Measurements from ENCODE around the gene CEACAM16. TPM values are rescaled to one million over a fixed set of nuclear protein-coding genes. Genes with fewer than 3 reads are reported as not detected.

The CEACAM16 gene
- total RNA-seq, 1 experiment from 2014 or later = not detected

DNA sequence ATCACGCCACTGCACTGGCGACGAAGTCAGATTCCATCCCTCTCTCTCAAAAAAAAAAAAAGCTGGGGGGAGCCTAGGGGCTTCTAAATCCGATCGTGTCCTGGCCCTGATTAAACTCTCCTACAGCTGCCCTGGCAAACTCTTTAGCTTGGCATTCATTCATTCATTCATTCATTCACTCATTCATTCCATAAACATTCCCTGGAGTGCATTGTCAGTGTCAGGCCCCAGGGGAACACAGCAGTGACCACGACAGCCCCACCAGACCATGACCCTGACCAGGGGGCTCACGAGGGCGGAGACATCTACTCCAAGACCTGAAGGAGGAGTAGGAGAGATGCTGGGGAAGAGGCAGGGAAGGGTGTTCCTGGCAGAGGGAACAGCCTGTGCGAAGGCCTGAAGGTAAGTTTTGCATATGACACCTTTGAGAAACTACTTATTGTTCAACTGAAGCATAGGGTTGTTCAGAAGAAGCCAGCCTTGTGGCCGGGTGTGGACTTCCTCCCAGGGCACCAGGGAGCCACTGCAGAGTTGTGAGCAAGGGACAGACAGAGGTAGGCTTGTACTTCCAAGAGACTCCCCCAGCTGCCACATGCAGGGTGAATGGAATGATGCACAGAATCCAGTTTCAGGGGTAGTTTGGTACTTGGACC, 24.5 kb downstream of the CEACAM16 start:
- no peak for DNase-seq (ENCODE audit: low spot score)

- peak; percentile 72 for DNase-seq (ENCODE audit: low spot score)
Measured at GRCh38 chr19:44723952-44724319, 25.0 kb downstream of the CEACAM16 start.

GRCh38 chr19:44725251-44725650, 26.3 kb downstream of the CEACAM16 start:
- no peak for DNase-seq (ENCODE audit: low spot score)

GRCh38 chr19:44725684-44726083, 26.7 kb downstream of the CEACAM16 start:
- no peak for DNase-seq (ENCODE audit: low spot score)

- DNase-seq (ENCODE audit: low spot score) = no peak
Measured at GRCh38 chr19:44726465-44726864, 27.5 kb downstream of the CEACAM16 start.

GRCh38 chr19:44728178-44728577, 29.2 kb downstream of the CEACAM16 start:
- DNase-seq (ENCODE audit: low spot score) = no peak

- DNase-seq (ENCODE audit: low spot score) = no peak
Measured at GRCh38 chr19:44729516-44730033, 30.6 kb downstream of the CEACAM16 start.

DNA sequence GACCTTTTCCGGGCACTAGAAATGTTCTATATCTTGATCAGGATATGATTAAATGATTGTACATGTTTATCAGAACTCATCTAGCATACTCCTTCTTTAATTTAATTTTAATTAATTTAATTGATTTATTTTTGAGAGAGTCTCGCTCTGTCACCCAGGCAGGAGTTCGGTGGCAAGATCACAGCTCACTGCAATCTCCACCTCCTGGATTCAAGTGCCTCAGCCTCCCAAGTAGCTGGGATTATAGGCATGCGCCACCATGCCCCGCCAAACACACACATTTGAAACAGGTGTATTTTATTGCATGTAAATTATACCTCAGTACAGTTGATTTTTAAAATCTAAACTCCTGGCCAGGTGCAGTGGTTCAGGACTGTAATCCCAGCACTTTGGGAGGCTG, 32.1 kb downstream of the CEACAM16 start:
- no peak for DNase-seq (ENCODE audit: low spot score)

DNA sequence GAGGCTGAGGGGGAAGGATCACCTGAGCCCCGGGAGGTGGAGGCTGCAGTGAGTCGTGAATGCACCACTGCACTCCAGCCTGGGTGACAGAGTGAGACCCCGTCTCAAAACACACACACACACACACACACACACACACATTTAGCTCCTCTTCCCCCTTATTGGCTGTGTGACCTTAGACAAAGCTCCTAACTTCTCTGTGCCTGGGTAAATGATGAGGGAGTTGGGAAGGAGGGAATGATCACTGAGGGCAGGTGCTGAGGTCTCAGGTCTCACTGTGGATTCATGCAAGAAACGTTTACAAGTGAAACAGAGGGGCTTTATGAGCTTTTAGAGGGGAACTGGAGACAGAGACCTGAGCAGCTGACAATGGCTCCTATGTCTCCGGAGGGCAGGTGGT, 32.7 kb downstream of the CEACAM16 start:
- no peak for DNase-seq (ENCODE audit: low spot score)

DNA sequence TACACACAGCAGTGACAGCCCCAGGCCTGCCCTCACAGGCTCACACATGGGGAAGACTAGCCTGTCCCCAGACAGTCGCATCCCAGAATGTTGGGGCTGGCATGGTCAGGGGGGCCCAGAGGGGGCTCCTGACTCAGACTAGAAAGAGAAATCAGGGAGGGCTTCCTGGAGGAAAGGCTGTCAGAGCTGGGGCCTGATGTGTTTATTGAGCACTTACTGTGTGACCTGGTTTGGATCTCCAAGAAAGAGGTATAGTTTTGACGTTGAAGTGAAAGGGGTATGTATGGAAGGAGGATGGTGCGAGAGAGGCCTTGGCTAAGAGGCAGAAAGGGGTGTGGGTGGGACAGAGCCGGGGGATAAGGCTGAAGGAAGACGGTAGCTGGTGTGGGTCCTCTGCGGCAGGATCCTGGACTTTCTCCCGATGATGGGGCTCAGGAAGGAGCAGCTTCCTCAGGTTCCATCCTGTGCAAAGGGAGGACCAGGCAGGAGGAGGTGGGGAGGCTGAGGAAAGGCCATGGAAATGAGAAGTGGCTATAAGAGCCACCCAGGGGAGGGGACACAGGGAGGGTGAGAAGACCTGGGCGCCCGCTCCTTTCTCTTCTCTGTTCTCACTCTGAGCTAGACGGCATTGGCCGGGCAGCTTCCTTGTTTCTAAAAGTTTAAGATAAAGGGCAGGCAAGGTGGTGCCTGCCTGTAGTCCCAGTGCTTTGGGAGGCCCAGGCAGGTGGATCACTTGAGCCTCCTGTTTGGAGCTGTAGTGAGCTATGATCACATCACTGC, 33.5 kb downstream of the CEACAM16 start:
- no peak for DNase-seq (ENCODE audit: low spot score)

DNA sequence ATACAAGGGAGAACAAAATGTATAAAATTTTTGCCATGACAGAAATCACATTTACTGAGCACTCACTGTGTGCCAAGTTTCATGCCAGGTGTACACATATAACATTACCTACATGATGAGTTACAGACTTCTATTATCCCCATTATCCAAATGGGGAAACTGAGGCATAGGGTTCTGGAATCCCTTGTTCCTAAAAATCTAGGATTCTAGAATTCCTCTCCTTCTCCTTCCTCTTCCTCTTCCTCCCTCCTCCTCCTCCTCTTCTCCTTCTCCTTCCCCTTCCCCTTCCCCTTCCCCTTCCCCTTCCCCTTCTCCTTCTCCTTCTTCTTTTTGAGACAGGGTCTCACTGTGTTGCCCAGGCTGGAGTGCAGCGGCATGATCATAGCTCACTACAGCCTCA, 35.4 kb downstream of the CEACAM16 start:
- no peak for DNase-seq (ENCODE audit: low spot score)

DNA sequence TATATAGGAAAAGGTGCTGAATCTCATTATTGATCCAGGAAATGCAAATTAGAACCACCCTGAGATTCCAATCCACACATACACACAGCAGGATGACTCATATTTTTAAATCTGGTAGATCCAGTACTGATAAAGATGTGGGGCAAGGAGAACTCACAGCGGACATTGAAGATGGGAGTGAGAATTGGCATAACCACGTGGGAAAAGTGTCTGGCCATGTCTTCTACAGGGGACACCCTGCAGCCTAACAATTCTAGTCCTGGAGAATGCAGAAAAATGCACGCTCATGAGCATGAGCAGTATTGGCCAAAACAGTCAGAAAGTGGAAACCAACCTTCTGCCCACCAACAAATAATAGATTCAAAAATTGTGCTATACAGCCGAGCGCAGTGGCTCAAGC, 36.1 kb downstream of the CEACAM16 start:
- DNase-seq (ENCODE audit: low spot score) = no peak

GRCh38 chr19:44737238-44738071, 38.5 kb downstream of the CEACAM16 start:
- no peak for DNase-seq (ENCODE audit: low spot score)

- DNase-seq (ENCODE audit: low spot score) = no peak
Measured at GRCh38 chr19:44738136-44738535, 39.2 kb downstream of the CEACAM16 start.

GRCh38 chr19:44738603-44739558, 39.9 kb downstream of the CEACAM16 start:
- no peak for DNase-seq (ENCODE audit: low spot score)

GRCh38 chr19:44740351-44740824, 41.4 kb downstream of the CEACAM16 start:
- no peak for DNase-seq (ENCODE audit: low spot score)

DNA sequence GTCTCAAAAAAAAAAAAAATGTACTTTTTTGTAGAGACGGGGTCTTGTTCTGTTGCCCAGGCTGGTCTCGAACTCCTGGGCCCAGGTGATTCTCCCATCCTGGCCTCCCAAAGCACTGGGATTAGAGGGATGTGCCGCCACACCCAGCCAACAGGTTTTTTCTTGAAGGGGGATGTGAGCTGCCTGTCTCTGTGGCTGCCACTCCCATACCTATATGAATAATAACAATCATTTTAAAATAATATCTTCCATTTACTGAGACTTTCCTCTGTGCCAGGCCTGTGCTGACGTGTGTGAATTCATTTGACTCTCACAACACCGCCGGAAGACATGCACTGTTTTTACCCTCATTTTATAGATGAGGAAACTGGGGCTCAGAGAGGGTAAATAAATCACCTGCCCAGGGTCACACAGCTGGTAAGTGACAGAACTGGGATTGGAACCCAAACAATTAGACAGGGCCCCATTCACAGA, 42.3 kb downstream of the CEACAM16 start:
- DNase-seq (ENCODE audit: low spot score) = no peak

DNA sequence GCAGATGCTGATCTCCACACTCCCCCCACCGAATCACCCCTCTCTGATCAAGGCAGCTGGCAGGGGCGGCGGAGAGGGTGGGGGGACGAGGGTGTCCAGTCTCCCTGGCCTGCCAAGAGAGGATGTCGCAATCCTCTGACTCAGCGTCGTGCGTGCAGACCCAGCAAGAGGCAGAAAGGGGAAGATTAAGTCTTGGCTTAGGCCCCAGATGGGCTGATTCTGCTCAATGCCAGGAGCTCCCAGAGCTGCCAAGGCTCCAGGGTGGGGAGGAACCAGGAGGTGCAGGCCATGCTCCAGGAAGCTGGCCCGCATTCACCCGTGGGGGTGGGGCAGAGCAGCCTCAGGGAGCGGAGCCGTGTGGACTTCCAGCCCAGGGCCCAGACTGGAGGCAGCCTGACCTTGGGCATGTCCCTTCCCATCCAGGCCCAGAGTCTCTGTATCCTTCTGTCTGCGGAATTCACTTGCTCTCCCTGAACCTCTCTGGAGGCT, 42.9 kb downstream of the CEACAM16 start:
- DNase-seq (ENCODE audit: low spot score) = peak; percentile 100

DNA sequence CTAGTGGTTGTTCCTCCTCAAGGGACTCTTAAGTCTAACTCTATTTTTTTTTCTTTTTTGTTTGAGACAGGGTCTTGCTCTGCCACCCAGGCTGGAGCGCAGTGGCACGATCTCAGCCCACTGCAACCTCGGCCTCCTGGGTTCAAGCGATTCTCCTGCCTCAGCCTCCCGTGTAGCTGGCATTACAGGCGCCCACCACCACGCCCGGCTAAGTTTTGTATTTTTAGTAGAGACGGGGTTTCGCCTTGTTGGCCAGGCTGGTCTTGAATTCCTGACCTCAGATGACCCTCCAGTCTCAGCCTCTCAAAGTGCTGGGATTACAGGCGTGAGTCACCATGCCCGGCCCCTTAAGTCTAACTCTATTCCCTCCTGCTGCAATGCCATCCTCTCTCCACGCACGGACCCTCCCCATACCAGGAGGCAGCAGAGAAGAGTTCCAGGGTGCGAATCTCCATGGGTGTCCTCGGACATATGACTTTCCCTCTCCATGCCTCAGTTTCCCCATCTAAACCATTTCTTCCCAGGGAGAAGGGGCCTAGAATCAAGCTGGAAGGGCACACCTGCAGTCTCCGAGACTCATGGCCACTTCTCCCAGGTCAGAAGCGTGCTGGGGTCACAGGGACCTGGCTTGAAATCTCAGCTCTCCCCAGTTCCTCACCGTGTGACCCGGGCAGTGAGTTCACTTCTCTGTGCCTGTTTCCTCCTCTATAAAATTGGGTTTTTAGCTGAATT, 43.5 kb downstream of the CEACAM16 start:
- peak; percentile 66 for DNase-seq (ENCODE audit: low spot score)

GRCh38 chr19:44744871-44745332, 46.0 kb downstream of the CEACAM16 start:
- no peak for DNase-seq (ENCODE audit: low spot score)
